Stimulated activated naive CD8-positive, alpha-beta T cell treated with anti-CD3 and anti-CD28 coated beads, Interleukin-15, amount 100 ng/mL, for 72 hours (primary cell): ENCODE data around the gene CEMIP.
"Not testable (repeated sequence)": the region's sequence is repeated elsewhere in the genome, so short reads cannot be mapped to it uniquely, and the experiment has no call there.

ENCODE experiments used
- ATAC-seq: fragments of 150-1000 bp; cut with Tn5 transposase; 2 replicates; pipeline ENCODE4 v1.10.0; 2021; ENCODE audit warnings: mild to moderate bottlenecking, moderate library complexity
- DNase-seq, 2 donors: peaks; one replicate each; pipeline ENCODE4 v3.0.0; 2021 to 2022
- H3K27ac Mint-ChIP-seq, 2 donors: one replicate each; pipeline ENCODE4 v1.8.0; 2022; ENCODE audit warnings: mild to moderate bottlenecking in 2 of 2, mixed read lengths in 2 of 2, moderate library complexity in 2 of 2
- H3K27me3 Mint-ChIP-seq: one replicate; pipeline ENCODE4 v1.8.0; 2022; ENCODE audit warnings: mixed read lengths
- H3K4me1 Mint-ChIP-seq: one replicate; pipeline ENCODE4 v1.8.0; 2022; ENCODE audit warnings: mild to moderate bottlenecking, mixed read lengths
- H3K4me3 Mint-ChIP-seq, 2 donors: one replicate each; pipeline ENCODE4 v1.8.0; 2022; ENCODE audit warnings: mild to moderate bottlenecking in 2 of 2, mixed read lengths in 2 of 2, moderate library complexity in 1 of 2
- H3K9me3 Mint-ChIP-seq, 2 donors: one replicate each; pipeline ENCODE4 v1.8.0; 2022; ENCODE audit warnings: mixed read lengths in 2 of 2

The CEMIP gene

GRCh38 chr15:80942266-80942665 lies 163.1 kb downstream of the CEMIP start:
- H3K27me3 Mint-ChIP-seq = no peaks in the 10 kb centered on the region
- H3K4me3 Mint-ChIP-seq = no peak overlapping the region
- H3K27ac Mint-ChIP-seq = no peak overlapping the region
- H3K9me3 Mint-ChIP-seq = no peaks in the 10 kb centered on the region
- DNase-seq (no peak), ATAC-seq (no peak)
- no peaks in the 10 kb centered on the region for H3K4me1 Mint-ChIP-seq

GRCh38 chr15:80942746-80943565 lies 163.8 kb downstream of the CEMIP start:
- ATAC-seq (no peak), DNase-seq (no peak)
- no peak overlapping the region for H3K4me3 Mint-ChIP-seq
- no peak overlapping the region for H3K27ac Mint-ChIP-seq
- H3K27me3 Mint-ChIP-seq = no peaks in the 10 kb centered on the region
- no peaks in the 10 kb centered on the region for H3K4me1 Mint-ChIP-seq
- H3K9me3 Mint-ChIP-seq = no peaks in the 10 kb centered on the region

GRCh38 chr15:80944818-80945217 lies 165.6 kb downstream of the CEMIP start:
- H3K27ac Mint-ChIP-seq = no peak overlapping the region
- no peak for DNase-seq
- H3K4me3 Mint-ChIP-seq = no peak overlapping the region
- no peaks in the 10 kb centered on the region for H3K27me3 Mint-ChIP-seq
- H3K9me3 Mint-ChIP-seq = no peaks in the 10 kb centered on the region
- no peak for ATAC-seq
- H3K4me1 Mint-ChIP-seq = no peaks in the 10 kb centered on the region

- DNase-seq (no peak), ATAC-seq (no peak)
- H3K9me3 Mint-ChIP-seq = no peaks in the 10 kb centered on the region
- H3K27me3 Mint-ChIP-seq = no peaks in the 10 kb centered on the region
- no peak overlapping the region for H3K4me3 Mint-ChIP-seq
- H3K4me1 Mint-ChIP-seq = no peaks in the 10 kb centered on the region
- H3K27ac Mint-ChIP-seq = no peak overlapping the region
Observed at GRCh38 chr15:80945605-80946004, 166.4 kb downstream of the CEMIP start.

GRCh38 chr15:80946576-80946975 lies 167.4 kb downstream of the CEMIP start:
- Mint-ChIP-seq H3K9me3 (no peaks in the 10 kb centered on the region), H3K27me3 (no peaks in the 10 kb centered on the region), H3K27ac (peak overlapping the region in 1 of 2 donors; percentile 22), H3K4me3 (no peak overlapping the region), H3K4me1 (no peaks in the 10 kb centered on the region)
- ATAC-seq = no peak
- no peak for DNase-seq

- Mint-ChIP-seq H3K27me3 (no peaks in the 10 kb centered on the region), H3K9me3 (no peaks in the 10 kb centered on the region), H3K4me3 (no peak overlapping the region), H3K27ac (no peak overlapping the region), H3K4me1 (no peaks in the 10 kb centered on the region)
- no peak for DNase-seq
- no peak for ATAC-seq
Observed at GRCh38 chr15:80948651-80949292, 169.6 kb downstream of the CEMIP start.

- Mint-ChIP-seq H3K4me1 (no peaks in the 10 kb centered on the region), H3K27ac (no peak overlapping the region), H3K27me3 (no peaks in the 10 kb centered on the region), H3K9me3 (no peaks in the 10 kb centered on the region), H3K4me3 (no peak overlapping the region)
- DNase-seq = no peak
- ATAC-seq = no peak
Observed at GRCh38 chr15:80949756-80950155, 170.6 kb downstream of the CEMIP start.

GRCh38 chr15:80950291-80951078 lies 171.3 kb downstream of the CEMIP start:
- H3K27me3 Mint-ChIP-seq = no peaks in the 10 kb centered on the region
- no peak for ATAC-seq
- peaks cover 4% of the 10 kb centered on the region for H3K4me1 Mint-ChIP-seq
- DNase-seq = no peak
- H3K9me3 Mint-ChIP-seq = no peaks in the 10 kb centered on the region
- peak overlapping the region in 1 of 2 donors; percentile 44 for H3K27ac Mint-ChIP-seq
- H3K4me3 Mint-ChIP-seq = no peak overlapping the region

GRCh38 chr15:80951941-80952340 lies 172.8 kb downstream of the CEMIP start:
- peaks cover 19% of the 10 kb centered on the region for H3K4me1 Mint-ChIP-seq
- no peaks in the 10 kb centered on the region for H3K27me3 Mint-ChIP-seq
- no peak overlapping the region for H3K27ac Mint-ChIP-seq
- H3K9me3 Mint-ChIP-seq = no peaks in the 10 kb centered on the region
- no peak overlapping the region for H3K4me3 Mint-ChIP-seq
- ATAC-seq = no peak
- no peak for DNase-seq

GRCh38 chr15:80953001-80953952 lies 174.1 kb downstream of the CEMIP start:
- Mint-ChIP-seq H3K4me1 (peaks cover 27% of the 10 kb centered on the region), H3K27me3 (no peaks in the 10 kb centered on the region), H3K9me3 (no peaks in the 10 kb centered on the region), H3K4me3 (no peak overlapping the region), H3K27ac (peak overlapping the region in 1 of 2 donors; percentile 82)
- ATAC-seq = no peak
- DNase-seq = no peak

- Mint-ChIP-seq H3K4me1 (peaks cover 33% of the 10 kb centered on the region), H3K9me3 (no peaks in the 10 kb centered on the region), H3K4me3 (no peak overlapping the region), H3K27me3 (no peaks in the 10 kb centered on the region), H3K27ac (peak overlapping the region; percentile 31 to 47)
- ATAC-seq (no peak), DNase-seq (no peak)
Observed at GRCh38 chr15:80953953-80954778, 175.0 kb downstream of the CEMIP start.

GRCh38 chr15:80955571-80956452 lies 176.6 kb downstream of the CEMIP start:
- not testable (repeated sequence) for H3K27me3 Mint-ChIP-seq, H3K9me3 Mint-ChIP-seq, H3K4me3 Mint-ChIP-seq
- ATAC-seq = peak; percentile 99
- peak; percentile 44 to 76 for DNase-seq
- peaks cover 33% of the 10 kb centered on the region for H3K4me1 Mint-ChIP-seq
- peak overlapping the region in 1 of 2 donors; percentile 43 for H3K27ac Mint-ChIP-seq

GRCh38 chr15:80957556-80957955 lies 178.4 kb downstream of the CEMIP start:
- Mint-ChIP-seq H3K27me3 (no peaks in the 10 kb centered on the region), H3K9me3 (no peaks in the 10 kb centered on the region), H3K27ac (peak overlapping the region; percentile 3 to 69), H3K4me1 (peaks cover 41% of the 10 kb centered on the region), H3K4me3 (no peak overlapping the region)
- ATAC-seq (no peak), DNase-seq (no peak)
